ENCODE results near the gene CITED4. TPM values are rescaled to one million over a fixed set of nuclear protein-coding genes. Genes with fewer than 3 reads are reported as not detected.

Gene CITED4
- total and polyA plus RNA-seq, 10 of the 15 experiments (the other 5 are each of a cell fraction or from before 2014, with no cell fraction given), result 0.13 to 0.64 (median 0.26) TPM; not detected in 6

GRCh38 chr1:40848530-40849189, 13.5 kb downstream of the CITED4 start (continued):
- TF ChIP-seq MEF2A (IDR thresholded peaks at IDR 0.05; ENCODE audit: insufficient read depth, low read depth, low read length) (no peak), RELA (IDR thresholded peaks at IDR 0.05; ENCODE audit: borderline replicate concordance, partially characterized antibody) (no peak), YY1 (IDR thresholded peaks at IDR 0.05; ENCODE audit: low read depth, low read length) (no peak), HDGF (IDR thresholded peaks at IDR 0.05) (no peak), CTCF (IDR thresholded peaks at IDR 0.05 in 2 of 3, conservative IDR thresholded peaks at IDR 0.05 in 1 of 3; ENCODE audit: control insufficient read depth in 2 of 3, extremely low read depth in 1 of 3, insufficient read depth in 1 of 3, low read depth in 3 of 3, low read length in 3 of 3) (peak; percentile 67 to 84 (median 75))

- DNase-seq (ENCODE audit: low read depth, low spot score) (no peak), FAIRE-seq (no peak), ATAC-seq (no peak)
- TF ChIP-seq BRCA1 (IDR thresholded peaks at IDR 0.05; ENCODE audit: low read depth, low read length), result no peak
- TF ChIP-seq CBFB (IDR thresholded peaks at IDR 0.05; ENCODE audit: low read depth), result no peak
- no peak for TF ChIP-seq BCL11A (IDR thresholded peaks at IDR 0.05; ENCODE audit: low read depth, low read length)
- TF ChIP-seq TCF3 (IDR thresholded peaks at IDR 0.05; ENCODE audit: borderline replicate concordance, insufficient read depth, low read depth, low read length), result no peak
- no peak for TF ChIP-seq NKRF (conservative IDR thresholded peaks at IDR 0.05)
- no peak for TF ChIP-seq RB1 (IDR thresholded peaks at IDR 0.05; ENCODE audit: borderline replicate concordance)
- TF ChIP-seq ZNF207 (IDR thresholded peaks at IDR 0.05; ENCODE audit: borderline replicate concordance), result no peak
- no peak for TF ChIP-seq SP1 (IDR thresholded peaks at IDR 0.05; ENCODE audit: low read depth, low read length)
- TF ChIP-seq NRF1 (conservative IDR thresholded peaks at IDR 0.05; ENCODE audit: low read depth, low read length), result no peak
- no peak for TF ChIP-seq CHD2 (IDR thresholded peaks at IDR 0.05; ENCODE audit: borderline replicate concordance, low read depth, low read length)
- TF ChIP-seq USF2 (IDR thresholded peaks at IDR 0.05; ENCODE audit: borderline replicate concordance, low read depth, low read length), result no peak
- Histone ChIP-seq H3K27ac (ENCODE audit: control insufficient read depth, insufficient read depth) (no peak overlapping the region), H3K4me1 (ENCODE audit: control insufficient read depth, insufficient read depth, low read length) (peaks cover 11% of the 10 kb centered on the region), H3K79me2 (ENCODE audit: control insufficient read depth, insufficient read depth, low read length) (no peaks in the 10 kb centered on the region), H4K20me1 (ENCODE audit: control insufficient read depth, insufficient read depth) (no peaks in the 10 kb centered on the region), H3K4me2 (ENCODE audit: control insufficient read depth, insufficient read depth) (no peak overlapping the region), H2AFZ (ENCODE audit: control insufficient read depth, low read depth, low read length) (no peak overlapping the region), H3K27me3 (replicated peaks in 1 of 2; ENCODE audit: control insufficient read depth in 2 of 2, insufficient read depth in 2 of 2, low read length in 1 of 2) (no peaks in the 10 kb centered on the region), H3K4me3 (no peak overlapping the region), H3K9me3 (replicated peaks; ENCODE audit: control insufficient read depth, insufficient read depth, low read length) (no peaks in the 10 kb centered on the region; the same call in 2 of the 3 replicates), H3K9ac (ENCODE audit: control insufficient read depth, insufficient read depth, low read length) (no peak overlapping the region), H3K36me3 (ENCODE audit: control insufficient read depth in 2 of 2, insufficient read depth in 2 of 2, low read length in 1 of 2) (no peaks in the 10 kb centered on the region)
- RAD21 ChIA-PET (ENCODE audit: unreplicated experiment), result interaction anchor here (1.0 to 5.9 kb wide), 5 partner anchors 74 to 129 kb away, joined by 3 to 86 read pairs (median 10); no protein-coding TSS in a partner anchor
- no TSS peak for BruUV-seq (replicated peaks)
- SMC1A ChIA-PET (ENCODE audit: uncharacterized antibody, unreplicated experiment), result interaction anchor here (0.6 to 17.4 kb wide), 8 partner anchors 45 to 413 kb away, joined by 3 to 197 read pairs (median 3); no protein-coding TSS in a partner anchor
- intact Hi-C loops (cut with micrococcal nuclease; ENCODE audit: unreplicated experiment) (no loop called here), in situ Hi-C loops (cut with MboI) (loop anchor here (5.0 kb wide), 2 partner anchors 105 to 235 kb away; no protein-coding TSS in a partner anchor)
- POLR2A ChIA-PET, result interaction anchor here (1.1 kb wide), 1 partner anchor 156 kb away, joined by 3 read pairs; the partner anchor contains the start of gene NFYC
- CTCF ChIA-PET, result interaction anchor here (0.5 to 11.6 kb wide), 11 partner anchors 10 to 315 kb away, joined by 3 to 254 read pairs (median 3); partner anchors contain the start of gene ZNF684
- 40% methylated on average over 6 of the region's 6 CpGs for WGBS (ENCODE audit: insufficient coverage, insufficient replicate concordance, low lambda C conversion rate, missing lambda C conversion rate)
Observed at GRCh38 chr1:40847023-40847745, 15.0 kb downstream of the CITED4 start.

All from GM12878 (cell line).